GM19324 (cell line): ENCODE data around the gene METAP1D.

Experiments used
- ATAC-seq: cut with Tn5 transposase; IDR thresholded peaks from one replicate; pipeline ENCODE4 v1.9.1; 2021; ENCODE audit warnings: mild to moderate bottlenecking, moderate library complexity; ENCODE audit not compliant: unreplicated experiment, low FRiP score

METAP1D gene

DNA sequence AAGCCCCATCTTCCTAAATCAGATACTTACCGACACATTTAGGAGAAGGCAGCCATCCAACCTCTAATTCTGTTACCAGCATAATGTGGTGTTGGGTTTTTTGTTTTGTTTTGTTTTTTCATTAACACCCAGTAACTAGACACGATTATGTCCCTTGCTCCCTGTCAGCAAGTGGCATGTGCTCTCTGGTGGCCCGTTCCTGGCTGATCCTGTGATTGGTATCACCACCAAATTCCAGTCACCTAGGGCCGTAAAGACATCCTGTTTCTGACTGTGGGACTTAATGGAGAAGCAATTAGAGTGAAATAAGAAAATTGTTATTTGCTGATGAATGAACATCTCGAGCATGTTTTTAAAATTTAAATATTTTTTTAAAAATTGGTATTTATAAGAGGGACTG, 79.7 kb downstream of the METAP1D start:
- ATAC-seq, result no peak

DNA sequence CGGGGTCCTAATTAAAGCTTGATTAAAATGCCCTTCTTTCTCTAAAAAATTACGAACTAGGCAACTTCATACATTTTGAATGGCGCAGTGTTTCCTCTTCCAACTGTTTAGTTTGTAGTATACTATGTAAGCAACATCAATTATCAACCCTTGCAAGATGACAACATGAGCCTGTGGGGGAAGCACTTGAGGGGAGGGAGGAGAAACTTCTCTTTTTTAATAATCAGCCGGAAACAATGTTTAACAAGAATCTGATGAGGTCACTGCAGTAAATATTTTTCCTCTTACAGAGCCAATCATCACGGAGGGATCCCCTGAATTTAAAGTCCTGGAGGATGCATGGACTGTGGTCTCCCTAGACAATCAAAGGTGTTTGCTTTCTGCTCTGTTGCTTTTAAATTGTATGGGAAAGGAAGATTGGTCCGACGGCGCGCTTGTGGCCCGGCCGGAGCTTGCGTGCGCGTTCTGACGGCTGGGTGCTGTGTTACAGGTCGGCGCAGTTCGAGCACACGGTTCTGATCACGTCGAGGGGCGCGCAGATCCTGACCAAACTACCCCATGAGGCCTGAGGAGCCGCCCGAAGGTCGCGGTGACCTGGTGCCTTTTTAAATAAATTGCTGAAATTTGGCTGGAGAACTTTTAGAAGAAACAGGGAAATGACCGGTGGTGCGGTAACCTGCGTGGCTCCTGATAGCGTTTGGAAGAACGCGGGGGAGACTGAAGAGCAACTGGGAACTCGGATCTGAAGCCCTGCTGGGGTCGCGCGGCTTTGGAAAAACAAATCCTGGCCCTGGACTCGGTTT, 80.3 kb downstream of the METAP1D start:
- ATAC-seq, result no peak

DNA sequence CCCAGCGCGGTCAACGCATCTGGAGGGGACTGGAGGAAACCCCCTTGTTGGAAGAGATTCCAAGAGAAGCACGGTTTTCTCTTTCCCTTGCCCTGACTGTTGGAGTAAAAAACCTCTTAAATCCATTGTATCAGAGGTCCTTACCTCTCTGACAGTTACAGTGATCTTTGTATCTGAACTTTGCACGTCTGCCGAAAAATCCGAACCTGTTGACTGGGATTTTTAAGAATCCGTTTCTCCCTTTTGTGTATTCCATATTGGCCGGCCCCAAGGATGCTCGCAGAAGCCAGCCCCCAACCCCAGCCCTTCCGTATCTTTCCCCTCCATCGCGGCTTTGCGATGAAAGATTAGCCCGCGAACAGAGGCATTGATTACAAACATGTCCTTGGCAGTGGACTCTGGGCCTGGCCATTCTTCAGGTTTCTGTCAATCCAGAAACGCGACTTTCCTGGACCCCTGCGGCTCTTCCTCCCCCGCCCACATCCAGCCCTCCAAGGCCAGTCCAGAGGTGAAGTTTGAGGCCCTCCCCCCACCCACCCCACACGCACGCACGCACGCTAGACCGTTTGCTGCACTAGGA, 81.0 kb downstream of the METAP1D start:
- no peak for ATAC-seq

DNA sequence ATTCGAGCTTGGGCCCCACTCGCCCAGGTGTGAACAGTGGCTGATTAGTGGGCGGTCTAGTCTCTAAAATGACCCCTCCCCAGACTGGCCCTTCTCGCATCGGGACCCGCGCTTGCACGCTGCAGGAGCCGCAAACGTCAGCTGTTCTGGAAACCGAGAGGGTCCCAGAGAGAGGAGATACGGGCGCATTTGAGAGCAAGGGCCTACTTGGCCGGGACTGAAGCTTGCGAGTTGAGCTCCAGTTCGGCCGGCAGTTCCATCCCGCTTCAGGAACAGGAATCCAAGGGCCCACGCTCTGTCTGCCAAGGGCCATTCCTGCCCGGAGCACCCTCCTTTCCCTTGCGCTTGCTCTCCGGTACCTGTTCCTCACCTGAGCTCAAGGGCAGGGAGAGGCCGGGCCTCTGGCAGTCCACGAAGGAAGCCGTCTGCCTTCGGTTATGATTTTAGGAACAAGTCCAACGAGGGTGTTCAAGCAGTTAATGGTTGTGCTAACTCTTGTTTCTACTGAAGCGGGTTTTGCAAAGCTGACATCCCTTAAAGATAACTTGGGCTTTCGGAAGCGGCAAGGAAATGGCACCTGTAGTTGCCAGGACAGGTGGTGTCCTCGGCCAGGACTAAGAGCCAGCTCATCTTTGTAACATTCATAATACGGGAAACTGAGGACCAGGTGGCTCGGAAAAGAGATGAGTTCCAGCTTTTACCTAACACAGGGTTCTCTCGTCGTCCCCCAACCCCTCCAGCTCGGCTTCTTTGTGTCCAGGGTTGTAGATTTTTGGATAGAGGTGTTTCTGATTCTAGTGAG, 81.7 kb downstream of the METAP1D start:
- no peak for ATAC-seq

DNA sequence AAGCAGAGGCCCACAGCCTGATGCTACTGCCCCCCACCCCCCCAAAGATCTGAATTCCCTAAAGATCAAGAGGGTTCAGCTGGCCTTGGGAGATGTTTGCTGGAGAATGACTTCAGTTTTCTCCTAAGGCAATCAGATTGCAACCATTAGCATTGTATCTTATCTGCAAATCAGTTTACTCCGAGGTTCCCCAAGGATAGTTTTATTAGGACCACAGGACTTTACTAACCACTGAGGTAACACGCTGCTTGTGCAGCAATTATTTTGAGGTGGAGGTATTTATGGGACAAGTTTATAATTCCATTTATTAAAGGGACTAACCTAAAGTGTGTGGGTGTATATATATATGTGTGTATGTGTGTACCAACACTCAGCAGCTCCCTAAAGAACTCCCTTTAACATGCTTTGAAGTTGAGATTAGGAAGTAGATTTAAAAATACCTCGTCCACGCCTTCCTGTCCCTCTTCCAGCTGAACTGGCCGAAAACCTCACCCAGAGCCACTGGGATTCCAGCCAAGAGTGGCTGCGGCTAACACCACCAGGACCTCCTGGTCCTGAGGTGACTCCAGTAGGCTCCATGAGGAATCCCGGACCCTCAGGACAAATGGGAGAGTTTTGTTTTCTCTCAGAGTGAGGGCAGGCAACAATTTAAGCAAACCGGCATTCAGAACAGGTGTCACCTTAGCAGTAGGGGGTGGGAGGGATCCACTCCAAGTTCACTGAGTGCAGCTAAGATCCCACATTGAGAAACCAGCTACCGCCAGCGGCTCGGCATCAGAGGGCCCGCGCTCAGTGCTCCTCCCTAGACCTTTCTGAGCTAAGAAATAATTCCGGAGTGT, 82.6 kb downstream of the METAP1D start:
- no peak for ATAC-seq

DNA sequence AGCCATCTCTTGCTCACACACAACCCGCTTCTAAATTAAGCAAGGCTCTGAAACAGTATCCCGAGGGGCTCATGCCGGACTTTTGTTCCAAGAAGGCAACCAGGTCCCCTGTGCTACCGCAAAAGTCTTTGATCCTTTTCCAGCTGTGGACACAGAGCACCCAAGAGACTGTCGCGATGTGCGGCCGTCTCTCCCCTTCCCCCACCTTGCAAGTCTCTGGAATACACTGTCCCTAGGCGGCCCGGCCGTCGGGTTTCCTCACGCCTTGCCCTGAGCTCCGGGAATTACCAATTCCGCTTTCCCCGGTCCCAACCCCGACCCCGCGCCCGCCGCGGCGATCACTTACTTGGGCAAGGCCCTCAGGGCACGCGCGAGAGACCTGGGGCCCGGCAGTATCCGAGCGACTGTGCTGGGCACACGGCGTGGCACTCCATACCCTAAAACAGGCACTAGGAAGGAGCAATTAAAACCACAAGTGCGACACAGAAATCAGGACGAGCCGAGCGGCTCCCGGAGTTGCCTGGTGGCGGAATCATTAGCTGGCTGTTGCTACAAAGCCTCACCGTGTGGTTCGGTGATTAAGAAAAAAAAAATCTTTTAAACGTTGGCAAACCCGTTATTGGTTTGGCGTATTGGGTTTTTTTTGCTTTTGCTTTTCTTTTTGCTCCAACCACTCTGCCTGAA, 83.3 kb downstream of the METAP1D start:
- ATAC-seq, result no peak

DNA sequence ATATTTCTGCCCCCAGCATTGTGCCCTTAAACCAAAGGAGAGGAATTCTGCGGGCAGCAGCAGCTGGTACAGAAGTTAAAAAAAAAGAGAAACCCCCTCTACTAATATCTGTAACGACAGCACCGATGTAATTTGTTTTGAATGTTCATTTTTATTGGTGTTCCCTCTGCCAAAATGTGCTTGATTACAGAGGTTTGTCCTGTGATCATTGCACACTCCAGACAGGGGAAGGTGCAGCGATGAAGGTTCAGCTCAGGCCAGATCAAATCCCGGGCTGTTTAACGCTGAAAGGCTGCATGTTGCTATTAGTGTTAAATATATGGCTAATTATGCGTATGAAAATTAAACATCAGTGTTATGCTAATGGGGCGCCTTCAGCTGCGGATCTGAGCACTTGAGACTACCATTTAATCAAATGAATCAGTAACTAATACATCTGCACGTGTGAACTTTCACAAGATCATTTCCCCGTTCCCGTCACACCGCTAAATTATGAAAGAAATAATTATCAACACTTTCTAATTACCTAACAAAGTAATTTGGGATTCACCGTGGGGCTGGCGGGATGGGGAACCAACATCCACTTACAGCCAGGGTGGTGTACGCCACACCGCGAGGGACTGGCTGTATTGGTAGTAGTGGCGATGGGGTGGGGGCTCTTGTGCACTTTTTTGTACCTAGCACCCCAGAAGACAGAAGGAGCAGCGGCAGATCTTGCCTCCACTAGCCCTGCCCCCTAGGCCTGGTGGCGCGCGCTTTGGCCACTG, 84.1 kb downstream of the METAP1D start:
- no peak for ATAC-seq

DNA sequence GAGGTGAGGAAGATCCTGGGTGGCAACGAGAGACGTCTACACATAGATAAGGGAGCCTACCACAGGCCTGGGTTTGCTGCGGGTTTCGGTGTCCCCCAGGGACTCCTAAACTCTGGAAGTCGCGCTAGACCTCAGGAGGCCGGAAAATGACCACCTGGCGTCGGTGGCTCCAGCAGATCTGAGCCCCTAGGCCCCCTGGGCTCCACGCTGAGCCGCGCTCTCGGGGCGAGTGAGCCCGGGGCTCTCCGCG, 84.6 kb downstream of the METAP1D start:
- no peak for ATAC-seq

DNA sequence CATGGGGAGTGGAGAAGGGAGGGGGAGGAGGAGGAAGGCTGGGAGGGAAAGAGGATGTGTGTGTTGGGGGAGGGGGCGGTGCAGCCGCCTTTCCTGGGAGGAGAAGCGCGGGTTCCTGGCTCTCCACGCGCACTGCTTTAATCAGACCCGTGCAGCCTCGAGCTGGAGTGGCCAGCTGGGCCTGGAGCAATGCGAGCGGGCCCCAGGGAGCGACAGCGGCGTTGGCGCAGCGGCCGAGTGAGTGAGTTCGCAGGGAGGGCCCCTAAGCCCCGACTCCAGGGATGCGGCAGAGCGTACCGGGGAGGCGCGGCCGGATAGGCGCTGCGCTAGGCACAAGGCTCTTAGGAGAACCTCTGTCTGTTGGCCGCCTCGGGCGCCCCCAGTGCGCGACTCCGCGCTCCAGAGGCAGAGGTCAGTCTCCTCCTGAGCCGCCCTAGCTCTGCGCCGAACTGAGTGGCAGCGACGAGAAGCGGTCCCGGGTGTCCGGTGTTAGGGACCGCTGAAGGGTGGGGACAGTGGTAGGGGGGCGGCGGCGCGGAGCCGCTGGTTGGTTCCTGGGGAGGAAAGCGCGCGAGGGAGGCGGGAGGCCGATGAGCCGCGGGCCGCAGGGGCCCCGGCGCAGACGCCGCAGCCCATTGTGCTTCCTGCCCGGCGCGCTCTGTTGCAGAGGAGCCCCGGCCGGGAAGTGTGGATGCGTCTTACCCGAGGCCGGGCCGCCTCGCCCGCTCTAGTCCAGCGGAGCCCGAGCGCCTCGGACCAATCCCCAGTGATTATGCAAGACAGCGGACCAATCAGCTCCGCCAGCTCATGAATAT, 85.1 kb downstream of the METAP1D start:
- peak; percentile 74 for ATAC-seq

DNA sequence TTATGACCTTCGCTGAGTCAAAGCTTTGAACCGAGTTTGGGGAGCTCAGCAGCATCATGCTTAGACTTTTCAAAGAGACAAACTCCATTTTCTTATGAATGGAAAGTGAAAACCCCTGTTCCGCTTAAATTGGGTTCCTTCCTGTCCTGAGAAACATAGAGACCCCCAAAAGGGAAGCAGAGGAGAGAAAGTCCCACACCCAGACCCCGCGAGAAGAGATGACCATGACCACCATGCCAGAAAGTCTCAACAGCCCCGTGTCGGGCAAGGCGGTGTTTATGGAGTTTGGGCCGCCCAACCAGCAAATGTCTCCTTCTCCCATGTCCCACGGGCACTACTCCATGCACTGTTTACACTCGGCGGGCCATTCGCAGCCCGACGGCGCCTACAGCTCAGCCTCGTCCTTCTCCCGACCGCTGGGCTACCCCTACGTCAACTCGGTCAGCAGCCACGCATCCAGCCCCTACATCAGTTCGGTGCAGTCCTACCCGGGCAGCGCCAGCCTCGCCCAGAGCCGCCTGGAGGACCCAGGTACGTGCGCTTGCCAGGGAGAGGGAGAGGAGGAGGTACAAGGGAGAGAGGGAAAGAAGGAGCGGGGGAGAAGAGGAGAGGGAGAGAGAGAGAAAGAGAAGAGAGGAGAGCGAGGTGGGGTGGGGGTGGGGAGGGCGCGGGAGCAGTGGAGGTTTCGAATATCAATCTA, 85.9 kb downstream of the METAP1D start, which contains the start of gene DLX1:
TSS of gene DLX1 (plus strand) at position 48 of the 700 bp plus-strand sequence. CDS start at position 219, 171 bp downstream.
- no peak for ATAC-seq

DNA sequence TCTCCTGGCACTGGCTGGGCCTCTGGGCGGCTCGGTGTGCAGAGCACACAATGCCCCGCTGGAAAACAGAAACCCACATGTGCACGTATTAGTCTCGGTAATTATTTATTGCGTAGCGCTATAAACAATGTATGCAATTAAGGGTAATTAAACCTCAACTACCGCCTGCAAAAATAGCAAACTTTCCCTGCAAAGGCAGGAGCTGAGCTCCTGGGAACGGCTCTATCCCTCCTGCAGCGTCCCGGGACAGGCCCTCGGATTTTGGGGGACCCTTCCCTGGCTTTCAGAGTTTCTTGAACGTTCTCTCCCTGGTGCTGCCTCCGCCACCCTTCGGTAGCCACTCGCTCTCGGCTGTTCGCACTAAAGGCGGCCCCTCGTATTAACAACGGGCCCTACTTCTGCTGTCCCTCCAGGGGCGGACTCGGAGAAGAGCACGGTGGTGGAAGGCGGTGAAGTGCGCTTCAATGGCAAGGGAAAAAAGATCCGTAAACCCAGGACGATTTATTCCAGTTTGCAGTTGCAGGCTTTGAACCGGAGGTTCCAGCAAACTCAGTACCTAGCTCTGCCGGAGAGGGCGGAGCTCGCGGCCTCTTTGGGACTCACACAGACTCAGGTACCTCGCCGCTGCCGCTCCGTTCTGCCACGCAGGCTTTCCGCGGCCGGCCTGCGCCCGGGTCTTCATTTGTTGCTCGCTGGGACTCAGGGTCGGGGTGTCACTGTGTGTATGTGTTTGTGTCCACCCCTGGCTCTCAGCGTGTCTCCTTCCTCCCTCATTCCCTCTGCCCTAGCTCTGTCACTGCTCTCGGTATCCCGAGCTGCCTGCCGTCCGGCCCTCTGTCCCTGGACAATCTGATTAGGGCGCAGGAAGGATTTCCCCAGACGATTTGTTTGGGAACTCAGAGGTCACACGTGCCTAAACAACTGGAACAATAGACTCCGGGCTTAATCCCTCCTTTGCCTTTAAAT, 86.8 kb downstream of the METAP1D start:
- ATAC-seq, result no peak

DNA sequence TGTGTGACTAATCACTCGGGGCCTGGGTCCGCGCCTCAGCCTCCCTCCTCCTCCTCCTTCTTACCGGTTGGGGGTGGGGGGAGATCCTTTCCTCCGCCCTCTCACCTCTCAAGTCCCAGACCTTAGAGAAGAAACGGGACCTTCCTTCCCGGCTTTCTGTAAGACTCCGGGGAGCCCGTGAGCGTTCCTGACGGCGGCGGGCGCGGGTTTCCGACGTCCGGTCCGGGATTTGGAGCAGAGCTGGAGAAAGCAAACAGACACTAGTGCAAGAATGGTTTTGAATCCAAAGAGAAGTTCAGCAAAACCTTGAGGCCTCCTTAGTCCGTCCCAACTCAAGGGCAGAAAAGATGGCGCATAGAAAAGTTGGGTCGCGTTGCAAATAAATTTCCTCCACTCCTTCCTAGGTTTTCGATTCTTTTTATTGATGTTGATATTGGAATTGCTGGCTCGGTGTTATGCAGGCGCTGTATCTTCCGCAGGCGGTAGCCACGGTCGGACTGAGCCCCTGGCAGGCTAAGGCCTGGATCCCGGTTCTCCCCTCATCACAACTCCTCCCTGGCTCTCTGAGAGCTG, 87.5 kb downstream of the METAP1D start:
- ATAC-seq, result no peak

DNA sequence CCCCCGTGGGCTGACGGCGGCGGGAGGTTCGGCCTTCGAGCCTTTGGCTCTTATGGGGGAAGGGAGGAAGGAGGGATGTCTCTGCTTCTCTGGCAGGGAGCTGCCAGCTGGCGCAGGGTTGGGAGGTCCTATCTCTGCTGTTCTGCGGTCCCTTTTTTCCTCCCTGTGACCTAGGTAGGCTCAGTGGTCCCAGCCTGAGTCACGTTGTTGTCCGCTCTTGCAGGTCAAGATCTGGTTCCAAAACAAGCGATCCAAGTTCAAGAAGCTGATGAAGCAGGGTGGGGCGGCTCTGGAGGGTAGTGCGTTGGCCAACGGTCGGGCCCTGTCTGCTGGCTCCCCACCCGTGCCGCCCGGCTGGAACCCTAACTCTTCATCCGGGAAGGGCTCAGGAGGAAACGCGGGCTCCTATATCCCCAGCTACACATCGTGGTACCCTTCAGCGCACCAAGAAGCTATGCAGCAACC, 88.1 kb downstream of the METAP1D start:
- ATAC-seq, result no peak

DNA sequence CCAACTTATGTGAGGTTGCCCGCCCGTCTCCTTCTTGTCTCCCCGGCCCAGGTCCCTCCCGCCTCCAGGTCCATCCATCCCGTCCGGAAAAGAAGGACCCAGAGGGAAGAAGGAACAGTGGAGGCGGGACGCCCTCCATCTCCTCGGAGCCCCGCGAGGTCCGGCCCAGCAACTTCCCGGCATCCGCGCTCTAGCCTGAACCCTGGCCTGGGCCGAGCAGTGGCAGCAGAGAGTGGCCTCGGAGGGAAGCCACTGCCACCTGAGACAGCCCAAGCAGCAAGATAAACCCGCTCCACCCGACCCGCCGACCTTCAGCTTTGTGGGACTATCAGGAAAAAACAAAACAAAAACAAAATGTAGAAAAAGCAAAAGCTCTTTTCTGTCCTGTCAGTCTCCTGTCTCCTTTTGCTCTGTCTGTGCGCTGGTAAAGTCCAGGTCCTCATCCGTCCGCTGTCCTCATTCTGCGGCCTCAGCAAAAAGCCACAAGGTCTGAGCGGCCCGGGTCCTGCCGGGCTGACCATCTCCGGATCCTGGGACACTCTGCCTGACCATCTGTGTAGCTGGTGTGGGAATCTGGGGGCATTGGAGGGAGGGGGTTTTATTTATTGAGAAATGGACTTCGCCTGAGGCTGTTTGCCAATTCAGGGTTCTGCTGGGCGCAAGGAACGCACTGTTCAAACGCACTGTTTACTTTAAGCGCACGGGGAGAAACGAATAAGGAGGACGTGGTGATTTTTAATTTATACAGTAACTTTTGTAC, 88.7 kb downstream of the METAP1D start:
- no peak for ATAC-seq

DNA sequence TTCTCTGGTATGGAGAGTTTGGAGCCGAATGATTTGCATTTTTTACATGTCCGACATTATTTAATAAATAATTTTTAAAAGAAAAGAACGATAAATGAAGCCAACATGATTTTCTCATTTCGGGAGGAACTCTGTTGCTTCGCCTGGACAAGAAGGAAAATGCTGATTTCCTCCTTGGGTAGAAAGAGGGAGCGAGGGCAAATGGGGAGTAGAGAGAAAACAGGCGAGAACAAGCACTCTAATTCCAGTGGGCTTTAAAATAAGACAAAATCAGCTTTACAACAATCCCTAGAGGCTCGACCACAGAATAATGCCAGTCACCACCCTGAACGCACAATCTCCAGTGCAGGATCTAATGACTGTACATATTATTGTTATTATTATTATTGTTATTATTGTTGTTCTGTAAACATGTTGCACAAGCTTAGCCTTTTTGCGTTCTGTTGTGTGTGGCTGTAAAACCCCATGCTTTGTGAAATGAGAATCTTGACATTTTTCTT, 89.3 kb downstream of the METAP1D start:
- no peak for ATAC-seq

DNA sequence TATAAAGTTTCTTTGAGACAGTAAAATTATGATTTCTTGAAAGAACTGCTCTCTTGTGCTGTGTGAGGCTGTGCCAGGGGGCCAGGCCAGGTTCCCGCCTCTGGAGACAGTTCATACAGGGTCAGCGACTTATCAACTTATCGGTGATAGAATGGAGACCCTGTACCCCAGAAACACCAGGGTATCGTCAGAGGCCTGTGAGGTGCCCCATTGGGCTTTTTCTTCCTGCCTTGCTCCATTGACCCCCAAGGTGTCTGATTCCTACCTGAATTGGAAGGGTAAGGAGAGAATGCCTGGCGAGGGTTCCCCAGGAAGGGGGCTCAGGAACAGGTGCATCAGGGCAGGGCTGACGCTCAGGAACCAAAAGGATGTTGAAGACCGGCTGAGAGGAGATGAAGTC, 89.9 kb downstream of the METAP1D start:
- ATAC-seq, result no peak
